Stomach (tissue), 9 donors: ENCODE data around the gene ARL15. TPM values are rescaled to one million over a fixed set of nuclear protein-coding genes. Genes with fewer than 3 reads are reported as not detected.
A peak's percentile ranks its signal among the peaks of the same experiment; 100 is the strongest.

ENCODE experiments used
- DNase-seq, 2 donors: peaks; one replicate each; pipeline versions ENCODE4 v3.0.0 to v3.0.0-alpha.2; 2013 to 2019
- H3K27ac ChIP-seq, 5 donors: fragments of 200-600 bp in 4 of 5; sonication (generic) in 4 of 5; one replicate each; pipeline ENCODE4 v1.5.1; 2013 to 2019; ENCODE audit warnings: mild to moderate bottlenecking in 1 of 5, moderate library complexity in 1 of 5
- H3K27me3 ChIP-seq, 3 donors: fragments of 200-600 bp; sonication (generic); one replicate each; pipeline ENCODE4 v1.5.1; 2017 to 2019; ENCODE audit warnings: mixed run types in 1 of 3
- H3K36me3 ChIP-seq, 4 donors: fragments of 200-600 bp; sonication (generic); 1 replicate in 3 of 4; 2 replicates in 1 of 4; pipeline ENCODE4 v1.5.1; 2016 to 2019
- H3K4me1 ChIP-seq, 4 donors: fragments of 200-600 bp; sonication (generic); one replicate each; pipeline ENCODE4 v1.5.1; 2016 to 2019
- H3K4me3 ChIP-seq, 4 donors: fragments of 200-600 bp; sonication (generic) in 3 of 4; one replicate each; pipeline ENCODE4 v1.5.1; 2016 to 2019; ENCODE audit warnings: mild to moderate bottlenecking in 1 of 4
- H3K9me3 ChIP-seq, 4 donors: fragments of 200-600 bp; sonication (generic); one replicate each; pipeline ENCODE4 v1.5.1; 2016 to 2019
- CTCF ChIP-seq, 7 experiments: fragments of 450-650 bp in 4 of 7; fragments of 200-600 bp in 3 of 7; sonication (generic) in 3 of 7; IDR thresholded peaks; one replicate each; pipeline ENCODE4 v1.5.1; 2016 to 2019; ENCODE audit warnings: antibody characterized with exemption in 7 of 7, control low read depth in 2 of 7, mild to moderate bottlenecking in 1 of 7
- EP300 ChIP-seq: sonication (generic); formaldehyde crosslinking; IDR thresholded peaks from one replicate; pipeline ENCODE4 v1.6.1; 2017; ENCODE audit warnings: antibody characterized with exemption
- POLR2A ChIP-seq, 4 donors: fragments of 450-650 bp; IDR thresholded peaks; one replicate each; pipeline ENCODE4 v1.6.1; 2016; ENCODE audit warnings: antibody characterized with exemption in 4 of 4, control low read depth in 2 of 4, mild to moderate bottlenecking in 1 of 4, moderate library complexity in 1 of 4
- POLR2AphosphoS5 ChIP-seq, 3 donors: sonication (generic); formaldehyde crosslinking; IDR thresholded peaks; one replicate each; pipeline ENCODE4 v1.6.1; 2016; ENCODE audit warnings: antibody characterized with exemption in 3 of 3
- WGBS, 5 donors: extraction: QIAGEN DNeasy Blood & Tissue Kit in 3 of 5; methylation state at CpG; one replicate each; pipeline versions ENCODE4 v1.1.5 to v1.1.7; 2013 to 2018; 5-methylcytosine and 5-hydroxymethylcytosine counted together
- intact Hi-C: fragments of 100-400 bp; cut with DNase I; formaldehyde crosslinking; loops from one replicate; pipeline ENCODE4 v1.15.1; 2023; ENCODE audit warnings: low total_unique reads
- polyA plus RNA-seq, 3 donors: library from polyadenylated mRNA; stranded (reverse); fragments of 200-250 nt; gene quantifications; one replicate each; pipeline ENCODE4 v1.2.3, GENCODE V29; 2013
- total RNA-seq, 5 donors: library from RNA; depleted of rRNA; stranded (reverse); fragments of >200 nt; gene quantifications; one replicate each; pipeline versions ENCODE4 v1.1.0 to v1.2.3, GENCODE V29; 2014 to 2016
- donor health status: healthy with polysubstance abuse.
- donor health status: Bipolar disorder and iron deficiency.
- donor health status: healthy.

The ARL15 gene
- total and polyA plus RNA-seq, 8 donors, result 1.7 to 72.7 (median 12.6) TPM

- intact Hi-C loops, result loop anchor here (10.0 kb wide), 1 partner anchor 56 kb away; the partner anchor contains the start of gene ARL15
- H3K27me3 ChIP-seq, result no peaks in the 10 kb centered on the region
- no peak overlapping the region for H3K4me3 ChIP-seq
- H3K27ac ChIP-seq, result no peak overlapping the region
- no peak for DNase-seq
- no peaks in the 10 kb centered on the region for H3K9me3 ChIP-seq
- H3K36me3 ChIP-seq, result no peaks in the 10 kb centered on the region
- peaks cover 0 to 11% (median 4%) of the 10 kb centered on the region in 4 donors for H3K4me1 ChIP-seq
- TF ChIP-seq CTCF (IDR thresholded peaks at IDR 0.05), result no peak
- TF ChIP-seq POLR2AphosphoS5 (IDR thresholded peaks at IDR 0.05), result no peak
- TF ChIP-seq EP300, result no peak
- TF ChIP-seq POLR2A (IDR thresholded peaks at IDR 0.05), result no peak
Observed at GRCh38 chr5:54259090-54259489, 51.3 kb downstream of the ARL15 start.

- DNase-seq, result no peak
- H3K4me3 ChIP-seq, result no peak overlapping the region
- no peaks in the 10 kb centered on the region for H3K9me3 ChIP-seq
- H3K36me3 ChIP-seq, result no peaks in the 10 kb centered on the region
- H3K27ac ChIP-seq, result no peak overlapping the region
- intact Hi-C loops, result loop anchor here (10.0 kb wide), 1 partner anchor 57 kb away; the partner anchor contains the start of gene ARL15
- 74 to 78% (median 75%) methylated on average over 6 of the region's 6 CpGs for WGBS, 5 donors
- no peaks in the 10 kb centered on the region for H3K27me3 ChIP-seq
- no peak for TF ChIP-seq CTCF (IDR thresholded peaks at IDR 0.05)
- no peak for TF ChIP-seq EP300
- TF ChIP-seq POLR2A (IDR thresholded peaks at IDR 0.05), result no peak
- TF ChIP-seq POLR2AphosphoS5 (IDR thresholded peaks at IDR 0.05), result no peak
- peaks cover 0 to 11% (median 4%) of the 10 kb centered on the region in 4 donors for H3K4me1 ChIP-seq
Observed at GRCh38 chr5:54257366-54258118, 52.8 kb downstream of the ARL15 start.

GRCh38 chr5:54254482-54255198 lies 55.7 kb downstream of the ARL15 start:
- Histone ChIP-seq H3K4me3 (peak overlapping the region in 2 of 4 donors; percentile 3 to 20), H3K4me1 (peaks cover 0 to 25% (median 11%) of the 10 kb centered on the region in 4 donors), H3K27ac (peak overlapping the region in 3 of 5 donors; percentile 27 to 42 (median 31)), H3K9me3 (no peaks in the 10 kb centered on the region), H3K27me3 (no peaks in the 10 kb centered on the region), H3K36me3 (no peaks in the 10 kb centered on the region)
- intact Hi-C loops, result loop anchor here (5.0 to 10.0 kb wide), 2 partner anchors 60 to 163 kb away; partner anchors contain the start of gene ARL15
- 20 to 42% (median 27%) methylated on average over 6 of the region's 6 CpGs for WGBS, 5 donors
- DNase-seq, result peak in 1 of 2 donors; percentile 26
- TF ChIP-seq CTCF (IDR thresholded peaks at IDR 0.05), result no peak
- TF ChIP-seq EP300, result no peak

GRCh38 chr5:54251981-54252380 lies 58.4 kb downstream of the ARL15 start:
- intact Hi-C loops, result loop anchor here (5.0 to 10.0 kb wide), 2 partner anchors 63 to 165 kb away; partner anchors contain the start of gene ARL15
- TF ChIP-seq POLR2A (IDR thresholded peaks at IDR 0.05) (no peak), CTCF (IDR thresholded peaks at IDR 0.05) (no peak), POLR2AphosphoS5 (IDR thresholded peaks at IDR 0.05) (no peak), EP300 (no peak)
- H3K36me3 ChIP-seq, result no peaks in the 10 kb centered on the region
- H3K4me1 ChIP-seq, result peaks cover 0 to 29% (median 11%) of the 10 kb centered on the region in 4 donors
- H3K27me3 ChIP-seq, result no peaks in the 10 kb centered on the region
- no peak overlapping the region for H3K27ac ChIP-seq
- DNase-seq, result no peak
- WGBS, 5 donors, result 60 to 73% (median 65%) methylated on average over 1 of the region's 1 CpG
- no peak overlapping the region for H3K4me3 ChIP-seq
- no peaks in the 10 kb centered on the region for H3K9me3 ChIP-seq
